Fibroblast of skin of back (primary cell): ENCODE results near the gene FRMD5.
"Not testable (repeated sequence)": the region's sequence is repeated elsewhere in the genome, so short reads cannot be mapped to it uniquely, and the experiment has no call there.

Source experiments
- DNase-seq: peaks from one replicate; pipeline ENCODE4 v3.0.0-alpha.2; 2013

FRMD5 gene

DNA sequence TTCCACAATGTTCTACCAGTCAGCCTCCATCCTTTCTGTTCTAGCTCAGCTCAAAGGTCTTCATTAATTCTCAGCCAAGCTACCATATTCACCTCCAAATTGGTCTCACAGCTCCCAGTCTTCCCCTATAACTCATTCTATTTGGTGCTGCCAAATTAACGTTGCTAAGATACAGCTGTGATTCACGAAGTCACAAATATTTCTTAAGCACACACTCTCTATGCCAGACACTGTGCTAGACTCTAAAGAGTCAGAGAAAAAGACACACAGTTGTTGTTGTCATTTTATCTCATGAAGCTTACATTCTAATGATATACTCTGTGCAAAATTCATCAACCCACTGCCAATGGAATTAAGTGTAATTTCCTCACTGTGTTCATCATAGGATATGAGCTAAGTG lies 102.8 kb downstream of the FRMD5 start:
- peak; percentile 54 for DNase-seq

DNA sequence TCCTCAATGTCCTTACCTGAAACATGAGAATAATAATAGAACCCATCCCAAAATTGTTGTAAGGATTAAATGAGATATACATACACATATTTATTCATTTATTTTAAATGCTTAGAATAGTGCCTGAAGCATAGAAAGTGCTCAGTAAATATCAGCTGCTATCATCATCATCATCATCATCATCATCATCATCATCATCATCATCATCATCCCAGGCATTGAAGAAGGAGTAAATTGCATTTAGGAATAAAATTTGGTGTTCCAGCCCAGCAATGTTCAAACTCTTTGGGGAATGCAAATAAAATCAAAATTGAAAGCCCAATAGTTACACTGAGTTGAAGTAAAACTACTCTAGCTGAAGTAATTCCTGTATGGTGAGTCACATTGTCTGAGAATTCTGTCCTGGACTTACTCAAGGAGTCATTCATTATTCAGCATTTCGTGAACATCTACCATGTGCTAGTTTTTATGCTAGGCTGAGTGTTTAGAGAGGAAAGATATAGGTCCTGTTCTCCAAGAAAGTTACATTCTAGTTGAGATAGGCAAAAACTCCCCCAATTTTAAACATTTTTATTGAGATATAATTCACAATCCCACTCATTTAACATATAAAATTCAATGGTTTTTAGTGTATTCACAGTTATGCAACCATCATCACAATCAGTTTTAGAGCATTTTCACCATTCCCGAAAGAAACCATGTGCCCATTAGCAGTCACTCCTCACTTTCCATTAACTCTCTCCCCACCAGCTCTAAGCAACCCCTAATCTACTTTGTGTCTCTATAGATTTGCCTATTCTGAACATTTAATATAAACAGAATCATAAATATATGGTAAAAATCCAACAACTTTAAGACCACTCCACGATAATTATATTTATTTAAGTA lies 107.2 kb downstream of the FRMD5 start:
- DNase-seq: peak; percentile 93

DNA sequence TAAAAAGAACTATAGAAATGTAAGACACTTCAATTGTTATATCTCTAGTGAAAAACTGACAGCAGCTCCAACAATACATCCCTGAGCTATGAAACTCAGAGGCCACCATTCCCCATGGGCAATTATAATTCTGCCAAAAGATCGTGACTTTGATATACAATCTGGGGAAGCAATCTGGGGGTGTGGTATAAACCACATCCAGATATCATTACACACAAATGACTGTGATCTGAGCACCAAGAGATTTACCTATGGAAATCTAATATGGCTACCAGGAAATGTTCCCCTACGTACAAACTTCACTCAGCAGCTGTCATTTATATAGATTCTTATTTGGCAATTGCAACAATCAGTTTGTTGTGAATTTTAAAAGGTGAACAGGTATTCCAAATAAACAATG lies 110.3 kb downstream of the FRMD5 start:
- no peak for DNase-seq

- no peak for DNase-seq
These were observed 110.9 kb downstream of the FRMD5 start for GRCh38 chr15:44084171-44084570.

GRCh38 chr15:44082558-44083157 lies 112.4 kb downstream of the FRMD5 start:
- peak; percentile 9 for DNase-seq

DNA sequence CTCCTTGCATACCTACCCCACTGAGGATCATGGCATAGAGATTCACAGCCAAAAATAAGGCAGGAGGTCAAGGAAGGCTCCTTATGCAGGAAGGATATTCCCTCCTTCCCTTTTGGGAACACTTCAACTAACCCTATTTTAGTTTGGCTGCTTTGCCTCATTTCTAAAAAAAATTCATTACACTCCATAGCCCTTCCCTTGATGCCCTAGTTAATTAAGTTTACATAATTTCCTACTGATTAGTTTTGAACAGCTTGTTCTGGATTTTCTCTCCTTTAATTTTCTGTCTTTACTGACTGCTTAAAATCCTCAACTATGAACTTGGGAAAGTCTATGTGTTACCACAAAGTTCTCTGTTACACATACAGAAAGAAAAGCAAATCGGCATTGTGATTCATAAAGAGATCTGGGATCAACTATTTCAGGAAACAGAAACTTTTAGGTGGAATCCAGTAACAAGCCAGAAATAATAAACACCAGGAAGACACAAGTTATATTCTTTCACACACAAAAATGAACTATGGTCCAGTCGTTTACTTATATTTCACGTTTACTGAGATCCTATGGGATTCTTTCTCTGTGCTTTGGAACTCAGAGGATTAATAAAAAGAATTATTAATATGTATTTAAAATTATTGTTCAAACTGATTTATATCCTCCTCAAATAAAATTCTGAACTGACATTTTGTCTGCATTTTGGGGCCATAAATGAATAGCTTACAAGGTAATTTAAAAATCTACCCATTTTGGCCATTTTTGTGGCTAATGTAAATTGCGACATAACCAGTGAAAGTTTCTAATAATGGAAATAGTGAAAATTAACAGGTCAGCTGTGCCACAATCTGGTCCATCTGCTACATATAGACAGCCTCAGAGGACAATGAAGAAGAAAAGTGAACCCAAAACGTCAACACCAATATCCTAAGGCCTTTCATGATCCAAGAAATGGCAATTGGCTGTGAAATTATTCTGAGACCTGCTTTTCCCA lies 113.8 kb downstream of the FRMD5 start:
- peak; percentile 61 for DNase-seq

DNA sequence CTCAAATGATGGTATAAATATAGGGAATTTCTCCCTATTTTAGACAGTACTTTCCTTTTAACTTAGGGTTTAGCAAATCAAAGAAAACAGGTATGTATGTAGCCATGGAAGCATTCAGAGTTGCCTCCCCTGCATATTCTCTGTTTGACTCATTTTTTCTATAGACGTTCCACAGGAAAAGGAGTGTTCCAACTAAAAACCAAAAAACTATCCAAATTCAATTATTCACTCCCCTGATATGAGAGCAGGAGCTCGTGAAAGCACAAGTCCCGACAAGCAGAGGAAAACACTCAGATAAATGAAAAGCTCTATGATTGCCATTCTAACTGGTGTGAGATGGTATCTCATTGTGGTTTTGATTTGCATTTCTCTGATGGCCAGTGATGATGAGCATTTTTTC lies 119.5 kb downstream of the FRMD5 start:
- no peak for DNase-seq

GRCh38 chr15:44069489-44069888 lies 125.6 kb downstream of the FRMD5 start:
- no peak for DNase-seq

DNA sequence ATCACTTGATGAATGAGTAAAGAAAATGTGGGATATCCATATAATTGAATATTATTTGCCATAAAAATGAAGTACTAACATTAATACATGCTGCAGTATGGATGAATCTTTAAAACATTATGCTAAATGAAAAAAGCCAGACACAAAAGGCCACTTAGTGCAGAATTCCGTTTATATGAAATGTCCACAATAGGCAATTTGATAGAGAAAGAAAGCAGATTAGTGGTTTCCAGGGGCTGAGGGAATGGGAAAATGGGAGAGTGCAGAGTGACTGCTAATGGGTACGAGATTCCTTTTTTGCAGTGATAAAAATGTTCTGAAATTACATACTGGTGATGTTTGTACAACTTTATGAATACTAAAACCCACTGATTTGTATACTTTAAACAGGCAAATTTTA lies 126.7 kb downstream of the FRMD5 start:
- no peak for DNase-seq

DNA sequence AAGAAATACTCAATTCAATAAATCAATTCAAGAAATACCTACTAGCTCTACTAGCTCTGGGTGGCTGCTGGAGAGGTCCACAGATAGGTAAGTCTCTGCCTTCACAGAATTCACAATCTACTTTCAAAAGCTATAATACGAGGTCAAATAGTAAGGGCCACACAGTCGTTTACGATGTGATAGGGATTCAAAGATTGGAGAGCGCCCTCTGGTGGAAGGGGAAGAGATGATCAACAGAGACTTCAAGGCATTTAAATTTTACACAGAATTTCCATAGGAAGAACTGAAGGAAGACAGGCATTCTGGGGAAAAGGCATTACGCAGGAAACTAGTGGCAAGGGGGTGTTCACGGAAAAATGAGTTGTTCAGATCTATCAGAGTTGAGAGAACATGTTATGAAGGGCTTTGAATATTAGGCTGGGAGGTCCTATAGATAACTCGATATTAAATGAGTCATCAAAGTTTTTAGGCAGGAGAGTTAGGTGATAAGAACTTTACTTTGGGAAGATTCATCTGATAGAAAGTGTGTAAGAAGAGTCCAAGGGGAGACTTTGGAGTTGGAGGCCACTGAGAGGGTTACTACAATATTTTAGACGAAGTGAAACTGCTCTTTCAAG lies 128.8 kb downstream of the FRMD5 start:
- peak; percentile 70 for DNase-seq

GRCh38 chr15:44064706-44065105 lies 130.4 kb downstream of the FRMD5 start:
- DNase-seq: no peak

GRCh38 chr15:44058126-44058525 lies 136.9 kb downstream of the FRMD5 start:
- DNase-seq: no peak

- DNase-seq: no peak
These were observed 149.4 kb downstream of the FRMD5 start for GRCh38 chr15:44045661-44046060.

DNA sequence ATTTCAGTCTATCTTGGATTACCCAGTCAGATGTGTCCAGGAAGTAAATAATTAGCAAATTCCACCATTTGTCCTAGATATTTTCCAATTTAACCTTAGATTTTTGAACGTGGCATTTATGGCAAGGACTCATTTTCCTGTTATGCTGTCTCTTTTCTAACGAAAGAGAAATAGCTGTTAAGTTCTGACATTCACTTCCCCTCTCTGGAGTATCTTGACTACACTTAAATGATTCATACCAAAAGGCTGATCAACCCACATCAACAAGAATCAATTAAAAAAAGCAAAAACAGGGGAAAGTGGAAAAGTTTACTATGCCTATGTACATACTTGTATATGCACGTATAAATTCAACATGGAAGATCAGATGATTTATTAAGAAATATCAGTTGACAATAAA lies 149.9 kb downstream of the FRMD5 start:
- no peak for DNase-seq

DNA sequence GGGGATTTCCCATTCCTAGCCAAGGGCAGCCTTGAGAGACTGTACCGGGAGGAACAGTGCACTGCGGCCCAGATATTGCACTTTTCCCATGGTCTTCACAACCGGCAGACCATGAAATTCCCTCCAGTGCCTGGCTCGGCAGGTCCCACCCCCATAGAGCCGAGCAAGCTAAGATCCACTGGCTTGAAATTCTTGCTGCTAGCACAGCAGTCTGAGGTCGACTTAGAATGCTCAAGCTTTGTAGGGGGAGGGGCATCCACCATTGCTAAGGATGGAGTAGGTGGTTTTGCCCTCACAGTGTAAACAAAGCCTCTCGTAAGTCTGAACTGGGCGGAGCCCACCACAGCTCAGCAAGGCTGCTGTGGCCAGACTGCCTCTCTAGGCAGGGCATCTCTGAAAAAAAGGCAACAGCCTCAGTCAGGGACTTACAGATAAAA lies 156.3 kb downstream of the FRMD5 start:
- DNase-seq: no peak

GRCh38 chr15:44035781-44036699 lies 159.0 kb downstream of the FRMD5 start:
- DNase-seq: no peak

GRCh38 chr15:44034933-44035624 lies 160.0 kb downstream of the FRMD5 start:
- DNase-seq: peak; percentile 50

DNA sequence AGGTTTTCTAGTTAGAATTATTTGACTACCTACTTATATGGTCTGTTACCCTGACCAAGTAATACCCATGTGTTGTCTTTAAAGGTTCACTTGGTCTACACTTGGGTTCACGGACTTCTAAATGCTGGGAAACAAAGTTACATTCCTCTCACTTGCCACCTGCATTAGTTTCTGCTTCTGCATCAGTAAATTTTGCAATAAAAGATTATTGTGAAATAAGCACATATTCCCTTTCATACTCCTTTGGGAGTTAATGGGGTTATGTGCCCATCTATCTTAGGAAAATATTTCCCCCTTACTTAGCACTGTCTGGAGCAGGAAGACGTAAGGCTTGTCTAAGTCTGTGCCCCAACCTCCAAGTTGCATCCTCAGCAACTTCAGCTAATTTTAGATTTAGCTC lies 160.7 kb downstream of the FRMD5 start:
- no peak for DNase-seq

DNA sequence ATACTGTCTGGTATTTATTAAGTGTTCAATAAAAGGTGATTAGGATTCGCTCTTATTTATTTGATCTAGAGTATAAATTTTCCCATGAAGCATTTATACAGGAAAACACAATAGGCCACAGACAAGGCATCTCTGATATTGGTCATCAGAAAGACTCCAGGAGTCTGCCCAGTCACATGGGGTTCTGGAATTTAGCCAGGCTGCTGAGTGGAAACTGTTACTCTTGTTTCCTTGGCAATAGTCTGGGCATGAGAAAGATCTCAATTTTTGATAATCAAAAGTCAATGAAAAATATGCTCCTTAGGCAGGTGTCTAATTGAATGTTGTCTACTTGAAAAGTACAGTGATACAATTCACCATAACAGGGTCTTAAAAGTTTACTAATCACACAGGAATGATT lies 161.2 kb downstream of the FRMD5 start:
- DNase-seq: peak; percentile 52

DNA sequence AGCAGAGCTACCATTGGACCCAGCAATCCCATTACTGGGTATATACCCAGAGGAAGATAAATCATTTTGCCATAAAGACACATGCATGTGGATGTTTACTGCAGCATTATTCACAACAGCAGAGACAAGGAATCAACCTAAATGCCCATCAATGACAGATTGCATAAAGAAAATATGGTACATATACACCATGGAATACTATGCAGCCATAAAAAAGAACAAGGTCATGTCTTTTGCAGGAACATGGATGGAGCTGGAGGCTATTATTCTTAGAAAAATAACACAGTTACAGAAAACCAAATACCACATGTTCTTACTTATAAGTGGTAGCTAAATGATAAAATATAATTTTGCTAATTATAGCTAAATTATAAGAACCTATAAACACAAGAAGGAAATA lies 162.3 kb downstream of the FRMD5 start:
- DNase-seq: not testable (repeated sequence)
